22Rv1 (cell line): Measurements from ENCODE around the gene PALLD.

Experiments
- ZFX ChIP-seq: fragments of 450-650 bp; IDR thresholded peaks from 2 replicates; pipeline ENCODE4 v1.6.1; 2017; ENCODE audit warnings: antibody characterized with exemption, borderline replicate concordance
- TF ChIP-seq, protein P1 (sequence below): fragments of 450-650 bp; IDR thresholded peaks from 2 replicates; pipeline ENCODE4 v1.5.1; 2017; ENCODE audit warnings: mild to moderate bottlenecking

DNA sequence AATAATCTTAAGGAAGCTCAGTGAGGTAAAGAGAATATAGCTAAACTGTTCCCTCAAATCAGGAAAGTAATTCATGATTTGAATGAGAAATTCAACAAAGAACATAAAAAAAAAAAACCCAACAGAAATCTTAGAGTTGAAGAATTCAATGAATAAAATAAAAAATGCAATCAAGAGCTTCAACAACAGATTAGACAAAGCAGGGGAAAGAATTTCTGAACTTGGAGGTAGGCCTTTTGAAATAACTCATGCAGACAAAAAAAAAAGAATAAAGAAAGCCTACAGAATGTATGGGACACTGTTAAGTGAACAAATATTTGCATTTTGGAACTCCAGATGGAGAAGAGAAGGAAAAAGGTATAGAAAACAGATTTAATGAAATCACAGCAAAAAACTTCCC is 435.3 kb downstream of the PALLD start:
- TF ChIP-seq, protein P1, sequence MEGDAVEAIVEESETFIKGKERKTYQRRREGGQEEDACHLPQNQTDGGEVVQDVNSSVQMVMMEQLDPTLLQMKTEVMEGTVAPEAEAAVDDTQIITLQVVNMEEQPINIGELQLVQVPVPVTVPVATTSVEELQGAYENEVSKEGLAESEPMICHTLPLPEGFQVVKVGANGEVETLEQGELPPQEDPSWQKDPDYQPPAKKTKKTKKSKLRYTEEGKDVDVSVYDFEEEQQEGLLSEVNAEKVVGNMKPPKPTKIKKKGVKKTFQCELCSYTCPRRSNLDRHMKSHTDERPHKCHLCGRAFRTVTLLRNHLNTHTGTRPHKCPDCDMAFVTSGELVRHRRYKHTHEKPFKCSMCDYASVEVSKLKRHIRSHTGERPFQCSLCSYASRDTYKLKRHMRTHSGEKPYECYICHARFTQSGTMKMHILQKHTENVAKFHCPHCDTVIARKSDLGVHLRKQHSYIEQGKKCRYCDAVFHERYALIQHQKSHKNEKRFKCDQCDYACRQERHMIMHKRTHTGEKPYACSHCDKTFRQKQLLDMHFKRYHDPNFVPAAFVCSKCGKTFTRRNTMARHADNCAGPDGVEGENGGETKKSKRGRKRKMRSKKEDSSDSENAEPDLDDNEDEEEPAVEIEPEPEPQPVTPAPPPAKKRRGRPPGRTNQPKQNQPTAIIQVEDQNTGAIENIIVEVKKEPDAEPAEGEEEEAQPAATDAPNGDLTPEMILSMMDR: no peak
- TF ChIP-seq ZFX: no peak
